Osteocyte (in vitro differentiated cells): ENCODE results near the gene CHKA. TPM values are rescaled to one million over a fixed set of nuclear protein-coding genes. Genes with fewer than 3 reads are reported as not detected.

ENCODE experiments used
- DNase-seq: peaks from one replicate; pipeline ENCODE4 v3.0.0; 2021; ENCODE audit warnings: mixed read lengths; ENCODE audit not compliant: unreplicated experiment; ENCODE audit errors: extremely low spot score
- H3K27ac Mint-ChIP-seq: one replicate; pipeline ENCODE4 v1.8.0; 2021; ENCODE audit warnings: mild to moderate bottlenecking, mixed read lengths; ENCODE audit not compliant: unreplicated experiment
- H3K27me3 Mint-ChIP-seq: one replicate; pipeline ENCODE4 v1.8.0; 2021; ENCODE audit warnings: mixed read lengths; ENCODE audit not compliant: unreplicated experiment
- H3K36me3 Mint-ChIP-seq: one replicate; pipeline ENCODE4 v1.8.0; 2021; ENCODE audit warnings: mixed read lengths; ENCODE audit not compliant: unreplicated experiment
- H3K4me1 Mint-ChIP-seq: one replicate; pipeline ENCODE4 v1.8.0; 2021; ENCODE audit warnings: mixed read lengths; ENCODE audit not compliant: unreplicated experiment
- H3K4me3 Mint-ChIP-seq: one replicate; pipeline ENCODE4 v1.8.0; 2021; ENCODE audit warnings: mild to moderate bottlenecking, moderate library complexity, mixed read lengths; ENCODE audit not compliant: unreplicated experiment
- H3K9me3 Mint-ChIP-seq: one replicate; pipeline ENCODE4 v1.8.0; 2021; ENCODE audit warnings: mixed read lengths; ENCODE audit not compliant: unreplicated experiment
- total RNA-seq: library from RNA; stranded (reverse); gene quantifications from 2 replicates; pipeline ENCODE4 v1.2.1, GENCODE V29; 2021
- TF ChIP-seq, protein P1 (sequence below): fragments of 200-600 bp; sonication (generic); IDR thresholded peaks from 2 replicates; pipeline ENCODE4 v1.5.0; 2021; ENCODE audit warnings: antibody characterized with exemption, mild to moderate bottlenecking, moderate library complexity

The CHKA gene
- total RNA-seq, 1 donor from 2014 or later = 38.0 TPM

DNA sequence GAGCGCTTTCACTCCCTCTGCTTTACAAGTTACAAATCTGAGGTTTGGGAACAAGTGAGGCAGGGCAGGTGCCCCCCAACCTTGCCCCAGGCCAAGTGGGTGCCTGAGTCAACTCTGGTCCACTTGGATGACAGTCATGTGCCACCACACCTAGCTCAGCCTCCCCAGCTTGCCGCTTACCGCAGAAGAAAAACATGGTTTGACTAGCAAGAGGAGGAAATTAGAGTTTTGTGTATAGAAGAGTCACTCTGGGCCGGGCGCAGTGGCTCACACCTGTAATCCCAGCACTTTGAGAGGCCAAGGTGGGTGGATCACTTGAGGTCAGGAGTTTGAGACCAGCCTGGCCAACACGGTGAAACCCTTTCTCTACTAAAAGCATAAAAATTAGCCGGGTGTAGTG lies 27.7 kb upstream of the CHKA start:
- H3K4me3 Mint-ChIP-seq = no peak overlapping the region
- TF ChIP-seq, protein P1, sequence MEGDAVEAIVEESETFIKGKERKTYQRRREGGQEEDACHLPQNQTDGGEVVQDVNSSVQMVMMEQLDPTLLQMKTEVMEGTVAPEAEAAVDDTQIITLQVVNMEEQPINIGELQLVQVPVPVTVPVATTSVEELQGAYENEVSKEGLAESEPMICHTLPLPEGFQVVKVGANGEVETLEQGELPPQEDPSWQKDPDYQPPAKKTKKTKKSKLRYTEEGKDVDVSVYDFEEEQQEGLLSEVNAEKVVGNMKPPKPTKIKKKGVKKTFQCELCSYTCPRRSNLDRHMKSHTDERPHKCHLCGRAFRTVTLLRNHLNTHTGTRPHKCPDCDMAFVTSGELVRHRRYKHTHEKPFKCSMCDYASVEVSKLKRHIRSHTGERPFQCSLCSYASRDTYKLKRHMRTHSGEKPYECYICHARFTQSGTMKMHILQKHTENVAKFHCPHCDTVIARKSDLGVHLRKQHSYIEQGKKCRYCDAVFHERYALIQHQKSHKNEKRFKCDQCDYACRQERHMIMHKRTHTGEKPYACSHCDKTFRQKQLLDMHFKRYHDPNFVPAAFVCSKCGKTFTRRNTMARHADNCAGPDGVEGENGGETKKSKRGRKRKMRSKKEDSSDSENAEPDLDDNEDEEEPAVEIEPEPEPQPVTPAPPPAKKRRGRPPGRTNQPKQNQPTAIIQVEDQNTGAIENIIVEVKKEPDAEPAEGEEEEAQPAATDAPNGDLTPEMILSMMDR = no peak

DNA sequence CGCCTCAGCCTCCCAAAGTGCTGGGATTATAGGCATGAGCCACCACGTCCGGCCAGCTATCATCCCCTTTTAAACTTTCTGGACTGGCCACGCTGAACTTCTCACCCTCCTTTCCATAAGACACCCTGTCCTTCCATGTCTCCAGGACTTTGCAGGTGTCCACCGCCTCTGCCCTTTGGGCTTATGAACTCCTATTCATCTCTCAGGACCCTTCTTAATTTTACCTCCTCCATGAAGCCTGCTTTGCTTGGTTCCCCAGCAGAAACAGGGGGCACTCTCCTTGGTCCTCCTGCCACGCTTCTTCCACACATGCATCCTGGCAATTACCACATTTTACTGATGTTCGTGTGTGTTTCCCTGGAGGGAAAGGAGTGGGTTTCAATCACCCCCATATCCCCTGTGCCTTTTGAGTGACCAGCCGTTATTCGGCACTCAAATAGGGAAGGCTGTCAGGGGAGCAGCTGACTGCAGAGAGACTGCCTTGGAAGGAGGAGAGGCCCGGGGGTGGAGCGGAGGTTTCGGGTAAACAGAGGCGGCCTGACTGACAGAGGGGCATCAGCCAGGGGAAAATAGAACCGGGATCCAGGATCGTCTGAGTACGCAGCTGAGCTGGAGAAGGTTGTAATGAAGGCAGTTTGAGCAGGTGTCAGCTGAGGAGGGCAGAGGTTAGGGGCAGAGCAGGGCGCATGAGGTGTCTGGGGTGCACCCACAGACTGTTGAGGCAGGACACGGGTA lies 27.1 kb upstream of the CHKA start:
- no peaks in the 10 kb centered on the region for H3K9me3 Mint-ChIP-seq
- peaks cover 13% of the 10 kb centered on the region for H3K4me1 Mint-ChIP-seq
- H3K36me3 Mint-ChIP-seq = no peaks in the 10 kb centered on the region
- no peak for DNase-seq
- no peaks in the 10 kb centered on the region for H3K27me3 Mint-ChIP-seq
- no peak overlapping the region for H3K27ac Mint-ChIP-seq
- TF ChIP-seq, protein P1 = no peak
- no peak overlapping the region for H3K4me3 Mint-ChIP-seq

More for the DNA sequence above, 27.7 kb upstream of the CHKA start:
- no peaks in the 10 kb centered on the region for H3K27me3 Mint-ChIP-seq
- DNase-seq = no peak
- peaks cover 13% of the 10 kb centered on the region for H3K4me1 Mint-ChIP-seq
- no peaks in the 10 kb centered on the region for H3K36me3 Mint-ChIP-seq
- H3K9me3 Mint-ChIP-seq = no peaks in the 10 kb centered on the region
- H3K27ac Mint-ChIP-seq = no peak overlapping the region

DNA sequence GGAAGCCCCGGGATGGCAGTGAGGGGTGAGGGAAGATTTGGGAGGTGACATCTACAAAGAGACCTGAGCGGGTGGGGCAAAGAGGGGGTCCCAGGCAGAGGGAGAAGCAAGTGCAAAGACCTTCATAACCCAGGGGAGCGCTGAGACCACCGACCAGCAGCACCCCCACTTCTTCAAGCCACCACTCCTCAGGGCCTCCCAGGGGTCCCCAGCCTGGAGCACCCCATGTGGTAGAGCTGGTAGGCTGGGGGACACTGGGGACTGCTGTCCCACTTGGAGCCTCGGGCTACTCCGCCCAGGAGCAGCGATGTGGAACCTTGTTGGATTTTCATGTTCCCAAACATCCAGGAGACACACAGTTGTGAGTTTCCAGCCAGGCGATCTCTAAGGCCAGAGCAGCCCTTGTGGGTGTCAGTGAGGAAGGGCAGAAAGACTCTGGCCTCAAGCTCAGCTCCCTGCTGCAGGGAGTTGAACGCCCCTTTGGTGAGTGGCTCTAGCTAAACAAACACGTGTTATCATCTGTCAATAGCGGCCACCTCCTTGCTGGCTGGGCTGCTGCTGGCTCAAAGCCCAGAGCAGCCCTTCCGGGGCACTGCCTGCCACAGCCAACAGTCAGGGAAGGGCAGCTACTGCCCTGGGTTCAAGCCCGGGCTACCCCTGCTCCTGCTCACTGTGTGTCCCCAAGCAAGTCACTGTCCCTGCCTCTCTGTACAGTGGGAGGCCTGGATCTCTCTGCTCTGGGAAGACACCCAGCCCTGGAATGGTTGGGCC lies 25.7 kb upstream of the CHKA start:
- Mint-ChIP-seq H3K9me3 (no peaks in the 10 kb centered on the region), H3K27ac (no peak overlapping the region), H3K36me3 (no peaks in the 10 kb centered on the region), H3K4me3 (no peak overlapping the region), H3K4me1 (peaks cover 13% of the 10 kb centered on the region), H3K27me3 (no peaks in the 10 kb centered on the region)
- TF ChIP-seq, protein P1 = no peak
- no peak for DNase-seq

DNA sequence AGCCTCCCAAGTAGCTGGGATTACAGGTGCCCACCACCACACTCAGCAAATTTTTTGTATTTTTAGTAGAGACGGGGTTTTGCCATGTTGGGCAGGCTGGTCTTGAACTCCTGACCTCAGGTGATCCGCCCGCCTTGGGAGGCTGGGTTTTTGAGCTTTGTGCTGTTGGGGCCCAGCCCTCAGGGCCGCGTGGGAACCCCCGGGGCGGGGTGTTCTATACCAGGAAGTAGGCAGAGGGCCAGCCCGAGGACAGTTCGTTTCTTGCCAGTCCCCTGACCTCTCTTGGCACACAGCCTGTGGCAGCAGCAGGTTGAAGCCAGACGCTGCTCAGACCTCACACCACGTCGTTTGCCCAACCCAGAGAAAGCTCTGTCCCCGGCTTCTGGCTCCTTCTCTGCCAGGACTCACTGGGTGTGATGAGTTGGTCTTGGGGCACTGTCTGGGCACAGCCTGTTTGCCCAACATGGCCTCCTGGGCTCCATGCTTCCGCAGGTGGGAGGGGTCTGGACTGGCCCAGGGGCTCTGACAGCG lies 24.9 kb upstream of the CHKA start:
- H3K4me1 Mint-ChIP-seq = peaks cover 13% of the 10 kb centered on the region

More for the DNA sequence above, 24.9 kb upstream of the CHKA start:
- no peak for DNase-seq
- Mint-ChIP-seq H3K4me3 (no peak overlapping the region), H3K27ac (no peak overlapping the region), H3K36me3 (no peaks in the 10 kb centered on the region), H3K9me3 (no peaks in the 10 kb centered on the region), H3K27me3 (no peaks in the 10 kb centered on the region)
- TF ChIP-seq, protein P1 = no peak
